ENCODE results near the gene TP63. TPM values are rescaled to one million over a fixed set of nuclear protein-coding genes. Genes with fewer than 3 reads are reported as not detected.
"Not testable (repeated sequence)": the region's sequence is repeated elsewhere in the genome, so short reads cannot be mapped to it uniquely, and the experiment has no call there.

TP63 gene
- total RNA-seq, 1 donor = 1.8 TPM

DNA sequence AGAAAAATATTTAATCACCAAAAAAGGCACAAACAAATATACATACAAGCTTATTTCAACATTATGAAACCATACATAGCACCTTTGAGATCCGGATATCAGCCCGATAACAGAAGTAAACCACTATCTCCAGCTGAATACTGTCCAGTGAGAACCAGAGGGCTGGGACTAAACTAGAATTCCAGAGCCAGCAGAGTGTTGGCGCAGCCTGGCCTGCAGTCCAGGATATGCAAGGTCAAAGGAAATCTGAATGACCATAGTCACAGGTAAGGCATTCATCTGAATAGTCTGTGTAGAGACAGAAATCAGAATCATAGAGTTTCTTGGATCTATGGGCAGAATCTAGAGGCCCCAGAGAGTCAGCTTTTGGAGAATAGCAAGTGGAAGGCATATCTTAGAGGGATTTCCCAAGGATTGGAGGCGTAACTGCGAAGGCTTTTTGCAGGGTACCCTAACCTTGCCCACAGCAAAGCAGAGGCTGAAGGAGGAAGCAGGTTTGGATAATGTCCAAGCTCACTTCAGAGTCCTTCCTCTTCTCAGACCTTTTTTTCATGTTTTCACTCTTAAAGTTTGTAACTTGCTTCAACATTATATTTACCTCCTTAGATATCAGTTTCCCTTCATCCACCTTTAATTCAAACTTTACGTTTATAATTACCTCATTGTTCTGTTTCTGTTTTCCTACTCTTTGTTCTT lies 32.5 kb upstream of the TP63 start:
- H3K27me3 ChIP-seq (ENCODE audit: insufficient read depth, low read length) = no peaks in the 10 kb centered on the region
- DNase-seq (ENCODE audit: insufficient read length, low spot score, missing footprints) = no peak
- no peaks in the 10 kb centered on the region for H3K79me2 ChIP-seq (ENCODE audit: insufficient read depth, low read length)
- H3K4me1 ChIP-seq (ENCODE audit: insufficient read depth, low read length) = no peaks in the 10 kb centered on the region
- H2AFZ ChIP-seq (ENCODE audit: low read length) = no peak overlapping the region
- H3K27ac ChIP-seq (ENCODE audit: low read depth, low read length) = no peak overlapping the region
- no peaks in the 10 kb centered on the region for H4K20me1 ChIP-seq (ENCODE audit: insufficient read depth, low read length)
- H3K36me3 ChIP-seq (ENCODE audit: insufficient read depth, low read length) = no peaks in the 10 kb centered on the region
- H3K4me3 ChIP-seq (ENCODE audit: insufficient read depth, low read length) = no peak overlapping the region
- no peaks in the 10 kb centered on the region for H3K9me3 ChIP-seq (ENCODE audit: low read depth, low read length)
- no peak overlapping the region for H3K4me2 ChIP-seq (ENCODE audit: insufficient read depth, low read length)
- TF ChIP-seq, protein P1, sequence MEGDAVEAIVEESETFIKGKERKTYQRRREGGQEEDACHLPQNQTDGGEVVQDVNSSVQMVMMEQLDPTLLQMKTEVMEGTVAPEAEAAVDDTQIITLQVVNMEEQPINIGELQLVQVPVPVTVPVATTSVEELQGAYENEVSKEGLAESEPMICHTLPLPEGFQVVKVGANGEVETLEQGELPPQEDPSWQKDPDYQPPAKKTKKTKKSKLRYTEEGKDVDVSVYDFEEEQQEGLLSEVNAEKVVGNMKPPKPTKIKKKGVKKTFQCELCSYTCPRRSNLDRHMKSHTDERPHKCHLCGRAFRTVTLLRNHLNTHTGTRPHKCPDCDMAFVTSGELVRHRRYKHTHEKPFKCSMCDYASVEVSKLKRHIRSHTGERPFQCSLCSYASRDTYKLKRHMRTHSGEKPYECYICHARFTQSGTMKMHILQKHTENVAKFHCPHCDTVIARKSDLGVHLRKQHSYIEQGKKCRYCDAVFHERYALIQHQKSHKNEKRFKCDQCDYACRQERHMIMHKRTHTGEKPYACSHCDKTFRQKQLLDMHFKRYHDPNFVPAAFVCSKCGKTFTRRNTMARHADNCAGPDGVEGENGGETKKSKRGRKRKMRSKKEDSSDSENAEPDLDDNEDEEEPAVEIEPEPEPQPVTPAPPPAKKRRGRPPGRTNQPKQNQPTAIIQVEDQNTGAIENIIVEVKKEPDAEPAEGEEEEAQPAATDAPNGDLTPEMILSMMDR (IDR thresholded peaks at IDR 0.05; ENCODE audit: extremely low read depth, low read depth, low read length) = no peak

DNA sequence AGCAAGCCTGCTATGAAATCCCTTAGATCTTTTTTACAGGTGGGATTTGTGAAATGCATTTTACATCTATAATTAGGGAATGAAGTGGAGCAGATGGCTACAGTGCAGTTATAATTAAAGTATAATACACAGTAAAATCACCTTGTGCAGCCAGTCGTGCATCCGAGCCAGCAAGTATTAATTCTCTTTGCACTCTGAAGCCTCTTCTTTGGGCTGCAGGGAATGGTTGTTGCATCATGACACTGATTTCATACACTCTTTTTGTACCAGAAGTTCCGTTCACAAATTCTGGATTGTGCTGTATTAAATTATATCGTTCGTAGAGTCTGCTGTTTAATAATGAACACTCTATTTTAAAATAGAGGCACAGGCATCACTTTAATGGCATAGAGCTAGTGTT lies 28.7 kb upstream of the TP63 start:
- no peaks in the 10 kb centered on the region for H3K79me2 ChIP-seq (ENCODE audit: insufficient read depth, low read length)
- H3K4me1 ChIP-seq (ENCODE audit: insufficient read depth, low read length) = no peaks in the 10 kb centered on the region
- H3K9me3 ChIP-seq (ENCODE audit: low read depth, low read length) = no peaks in the 10 kb centered on the region
- no peaks in the 10 kb centered on the region for H3K27me3 ChIP-seq (ENCODE audit: insufficient read depth, low read length)
- TF ChIP-seq, protein P1 (IDR thresholded peaks at IDR 0.05; ENCODE audit: extremely low read depth, low read depth, low read length) = no peak
- no peak overlapping the region for H2AFZ ChIP-seq (ENCODE audit: low read length)
- H3K4me3 ChIP-seq (ENCODE audit: insufficient read depth, low read length) = no peak overlapping the region
- DNase-seq (ENCODE audit: insufficient read length, low spot score, missing footprints) = no peak
- no peaks in the 10 kb centered on the region for H3K36me3 ChIP-seq (ENCODE audit: insufficient read depth, low read length)
- no peak overlapping the region for H3K27ac ChIP-seq (ENCODE audit: low read depth, low read length)
- H3K4me2 ChIP-seq (ENCODE audit: insufficient read depth, low read length) = no peak overlapping the region
- no peaks in the 10 kb centered on the region for H4K20me1 ChIP-seq (ENCODE audit: insufficient read depth, low read length)

DNA sequence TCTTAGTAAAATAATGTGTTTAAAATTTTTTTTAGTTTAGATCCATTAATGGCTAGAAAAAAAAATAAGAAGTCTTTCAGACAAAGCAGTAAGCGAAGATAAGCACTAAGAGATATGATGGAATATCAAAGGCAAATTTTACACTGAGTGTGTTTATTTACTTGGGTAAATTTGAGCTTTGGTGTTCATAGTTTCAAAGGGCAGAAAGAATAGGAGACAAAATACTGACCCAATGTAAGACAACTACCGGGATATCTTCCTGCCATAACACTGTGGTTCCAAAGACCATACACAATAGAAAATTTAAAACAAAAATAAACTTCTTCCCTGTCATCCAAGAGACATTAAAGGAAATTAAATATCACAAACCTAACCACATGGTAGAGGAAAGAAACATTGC lies 25.5 kb upstream of the TP63 start:
- no peaks in the 10 kb centered on the region for H3K79me2 ChIP-seq (ENCODE audit: insufficient read depth, low read length)
- no peak overlapping the region for H3K4me2 ChIP-seq (ENCODE audit: insufficient read depth, low read length)
- no peaks in the 10 kb centered on the region for H3K4me1 ChIP-seq (ENCODE audit: insufficient read depth, low read length)
- H3K36me3 ChIP-seq (ENCODE audit: insufficient read depth, low read length) = no peaks in the 10 kb centered on the region
- no peak overlapping the region for H3K27ac ChIP-seq (ENCODE audit: low read depth, low read length)
- TF ChIP-seq, protein P1 (IDR thresholded peaks at IDR 0.05; ENCODE audit: extremely low read depth, low read depth, low read length) = no peak
- H3K9me3 ChIP-seq (ENCODE audit: low read depth, low read length) = no peaks in the 10 kb centered on the region
- no peak overlapping the region for H2AFZ ChIP-seq (ENCODE audit: low read length)
- no peaks in the 10 kb centered on the region for H3K27me3 ChIP-seq (ENCODE audit: insufficient read depth, low read length)
- DNase-seq (ENCODE audit: insufficient read length, low spot score, missing footprints) = no peak
- H4K20me1 ChIP-seq (ENCODE audit: insufficient read depth, low read length) = no peaks in the 10 kb centered on the region
- H3K4me3 ChIP-seq (ENCODE audit: insufficient read depth, low read length) = no peak overlapping the region

DNA sequence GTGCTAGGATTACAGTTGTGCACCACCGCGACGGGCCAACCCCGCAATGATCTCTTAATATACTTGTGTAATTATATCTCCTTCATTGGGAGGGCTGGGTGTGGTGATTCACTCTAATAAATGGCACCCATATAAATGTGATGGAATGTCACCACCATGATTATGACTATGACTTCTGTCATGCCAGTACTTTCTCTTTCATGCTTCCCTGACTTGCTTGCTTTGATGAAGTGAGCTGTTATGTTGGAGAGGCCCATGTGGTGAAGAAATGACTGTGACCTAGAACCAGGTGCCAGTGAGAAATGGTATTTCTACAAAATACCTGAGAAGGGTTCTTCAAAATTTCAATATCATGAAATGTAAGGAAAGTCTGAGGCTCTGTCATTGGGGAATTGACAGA lies 24.4 kb upstream of the TP63 start:
- H3K4me2 ChIP-seq (ENCODE audit: insufficient read depth, low read length) = no peak overlapping the region
- no peaks in the 10 kb centered on the region for H4K20me1 ChIP-seq (ENCODE audit: insufficient read depth, low read length)
- no peaks in the 10 kb centered on the region for H3K27me3 ChIP-seq (ENCODE audit: insufficient read depth, low read length)
- H3K4me1 ChIP-seq (ENCODE audit: insufficient read depth, low read length) = no peaks in the 10 kb centered on the region
- no peak overlapping the region for H3K27ac ChIP-seq (ENCODE audit: low read depth, low read length)
- TF ChIP-seq, protein P1 (IDR thresholded peaks at IDR 0.05; ENCODE audit: extremely low read depth, low read depth, low read length) = no peak
- H3K4me3 ChIP-seq (ENCODE audit: insufficient read depth, low read length) = no peak overlapping the region
- no peaks in the 10 kb centered on the region for H3K79me2 ChIP-seq (ENCODE audit: insufficient read depth, low read length)
- H3K9me3 ChIP-seq (ENCODE audit: low read depth, low read length) = no peaks in the 10 kb centered on the region
- H2AFZ ChIP-seq (ENCODE audit: low read length) = no peak overlapping the region
- DNase-seq (ENCODE audit: insufficient read length, low spot score, missing footprints) = no peak
- no peaks in the 10 kb centered on the region for H3K36me3 ChIP-seq (ENCODE audit: insufficient read depth, low read length)

DNA sequence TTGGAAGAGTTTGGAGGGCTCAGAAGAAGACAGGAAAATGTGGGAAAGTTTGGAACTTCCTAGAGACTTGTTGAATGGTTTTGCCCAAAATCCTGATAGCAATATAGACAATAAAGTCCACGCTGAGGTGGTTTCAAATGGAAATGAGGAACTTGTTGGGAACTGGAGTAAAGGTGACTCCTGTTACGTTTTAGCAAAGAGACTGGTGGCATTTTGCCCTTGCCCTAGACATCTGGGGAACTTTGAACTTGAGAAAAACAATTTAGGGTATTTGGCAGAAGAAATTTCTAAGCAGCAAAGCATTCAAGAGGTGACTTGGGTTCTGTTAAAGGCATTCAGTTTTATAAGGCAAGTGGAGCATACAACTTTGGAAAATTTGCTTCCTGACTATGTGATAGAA lies 18.5 kb upstream of the TP63 start:
- H3K4me2 ChIP-seq (ENCODE audit: insufficient read depth, low read length); H2AFZ ChIP-seq (ENCODE audit: low read length); H3K4me3 ChIP-seq (ENCODE audit: insufficient read depth, low read length); H3K27me3 ChIP-seq (ENCODE audit: insufficient read depth, low read length); DNase-seq (ENCODE audit: insufficient read length, low spot score, missing footprints); H3K79me2 ChIP-seq (ENCODE audit: insufficient read depth, low read length); H4K20me1 ChIP-seq (ENCODE audit: insufficient read depth, low read length); H3K9me3 ChIP-seq (ENCODE audit: low read depth, low read length); H3K36me3 ChIP-seq (ENCODE audit: insufficient read depth, low read length); H3K4me1 ChIP-seq (ENCODE audit: insufficient read depth, low read length); H3K27ac ChIP-seq (ENCODE audit: low read depth, low read length): not testable (repeated sequence)

Data from osteoblast (primary cell).